ENCODE results near the gene CA5A.

DNA sequence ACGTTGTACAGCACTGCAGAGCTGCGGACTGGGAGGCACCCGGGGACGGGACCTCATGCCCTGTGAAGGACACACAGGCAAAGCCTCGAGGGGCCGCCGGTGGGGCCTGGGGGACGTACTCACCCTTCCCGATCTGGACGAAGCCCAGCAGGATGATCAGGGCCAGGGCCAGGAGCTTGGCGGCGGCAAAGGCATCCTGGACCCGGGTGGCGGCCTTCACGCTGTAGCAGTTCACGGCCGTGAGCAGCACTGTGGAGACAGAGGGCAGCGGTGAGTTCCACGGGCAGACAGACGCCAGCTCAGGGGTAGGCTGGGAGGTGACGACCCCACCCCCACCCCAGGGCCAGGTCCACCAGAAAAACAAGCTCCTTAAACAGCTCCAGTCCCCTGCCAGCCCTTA is 84.7 kb downstream of the CA5A start:
- TF ChIP-seq CTCF (IDR thresholded peaks at IDR 0.05) (no peak), POLR2A (IDR thresholded peaks at IDR 0.05) (no peak), EP300 (IDR thresholded peaks at IDR 0.05) (no peak)
